ENCODE results near the gene B4GALNT3. TPM values are rescaled to one million over a fixed set of nuclear protein-coding genes. Genes with fewer than 3 reads are reported as not detected.

B4GALNT3 gene
- total RNA-seq, 1 donor from 2014 or later: 67.0 TPM

- DNase-seq (ENCODE audit: low spot score, unreplicated experiment): no peak
Observed at GRCh38 chr12:612886-613285, 153.1 kb downstream of the B4GALNT3 start.

More at GRCh38 chr12:612886-613285, 153.1 kb downstream of the B4GALNT3 start:
- Mint-ChIP-seq H3K4me3 (ENCODE audit: low read depth) (no peak overlapping the region), H3K4me1 (ENCODE audit: low read depth) (peaks cover 2% of the 10 kb centered on the region), H3K36me3 (ENCODE audit: insufficient read depth) (no peaks in the 10 kb centered on the region), H3K9me3 (ENCODE audit: low read depth) (no peaks in the 10 kb centered on the region), H3K27ac (no peak overlapping the region), H3K27me3 (peaks cover 24% of the 10 kb centered on the region)
- no peak for TF ChIP-seq CTCF (IDR thresholded peaks at IDR 0.05; ENCODE audit: unreplicated experiment)

Other genes with a start within 250 kb of the B4GALNT3 start
- 3.1 and 4.7 TPM in 2 replicates for gene SLC6A12, start 245.8 kb upstream of the B4GALNT3 start, total RNA-seq
- 0.60 and 0.98 TPM in 2 replicates for gene SLC6A13, start 197.1 kb upstream of the B4GALNT3 start, total RNA-seq
- gene KDM5A, start 70.6 kb upstream of the B4GALNT3 start, total RNA-seq: 137 and 138 TPM in 2 replicates
- 33.4 and 38.8 TPM in 2 replicates for gene CCDC77, start 58.3 kb upstream of the B4GALNT3 start, total RNA-seq
- gene NINJ2, start 203.5 kb downstream of the B4GALNT3 start, total RNA-seq: 3.0 and 4.0 TPM in 2 replicates